GM19240 (cell line): ENCODE results near the gene WASF3.

Experiments
- DNase-seq: peaks from one replicate; pipeline ENCODE4 v3.0.0; 2011; ENCODE audit warnings: low spot score; ENCODE audit not compliant: insufficient read length

WASF3 gene

DNA sequence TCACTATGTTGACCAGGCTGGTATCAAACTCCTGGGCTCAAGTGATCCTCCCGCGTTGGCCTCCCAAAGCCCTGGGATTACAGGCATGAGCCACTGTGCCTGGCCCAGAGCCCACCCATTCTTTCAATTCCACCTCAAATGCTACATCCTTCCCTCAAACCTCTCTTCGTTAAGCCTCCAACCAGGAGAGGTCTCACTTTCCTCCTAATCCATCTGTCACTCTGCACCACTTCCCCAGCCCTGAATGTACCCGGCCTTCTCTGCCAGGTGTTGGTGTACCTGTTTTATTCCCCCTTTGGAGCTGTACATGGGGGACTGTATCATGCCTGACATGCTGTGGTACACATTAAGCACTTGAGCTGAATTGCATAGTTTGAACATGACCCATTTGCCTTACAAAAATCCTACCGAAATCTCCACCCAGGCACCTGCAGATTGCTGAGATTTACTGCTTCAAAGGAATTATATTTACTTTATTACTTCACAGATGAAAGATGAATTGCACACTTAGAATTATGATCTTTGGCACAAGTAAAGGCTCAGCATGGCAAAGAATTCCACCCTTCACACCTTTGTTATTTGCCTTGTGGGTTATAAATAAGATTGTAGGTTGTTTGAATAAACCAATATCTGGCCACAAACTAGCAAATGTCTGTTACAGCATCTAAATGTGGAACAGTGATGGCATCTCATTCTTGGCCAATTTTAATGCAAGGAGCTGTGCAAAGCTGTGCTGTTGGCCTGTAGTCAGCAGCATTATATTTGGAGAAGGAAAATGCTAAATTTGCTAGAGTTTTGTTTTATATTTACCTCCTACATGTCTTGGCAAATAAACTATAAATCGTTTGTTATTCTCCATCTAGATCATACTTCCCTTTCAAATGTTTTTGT is 15.6 kb upstream of the WASF3 start:
- no peak for DNase-seq

DNA sequence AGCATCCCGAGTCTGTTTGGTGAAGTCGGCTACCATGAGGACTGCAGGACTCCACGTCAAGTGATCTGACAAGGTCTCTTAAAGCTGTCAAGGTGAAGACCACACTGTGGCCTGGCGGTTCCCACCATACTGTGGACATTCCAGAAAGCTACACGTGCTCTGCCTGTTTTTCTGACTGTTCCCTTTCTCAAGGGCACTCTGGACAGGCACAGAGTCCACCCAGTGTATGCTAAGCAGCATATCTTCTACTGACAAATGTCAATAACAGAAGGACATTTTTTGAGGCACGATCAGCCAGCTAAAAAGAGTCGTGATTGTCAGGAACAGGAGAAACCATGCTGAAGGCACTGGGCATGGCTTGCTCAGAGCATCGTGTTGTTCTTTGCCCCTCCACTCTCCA is 12.8 kb upstream of the WASF3 start:
- no peak for DNase-seq

DNA sequence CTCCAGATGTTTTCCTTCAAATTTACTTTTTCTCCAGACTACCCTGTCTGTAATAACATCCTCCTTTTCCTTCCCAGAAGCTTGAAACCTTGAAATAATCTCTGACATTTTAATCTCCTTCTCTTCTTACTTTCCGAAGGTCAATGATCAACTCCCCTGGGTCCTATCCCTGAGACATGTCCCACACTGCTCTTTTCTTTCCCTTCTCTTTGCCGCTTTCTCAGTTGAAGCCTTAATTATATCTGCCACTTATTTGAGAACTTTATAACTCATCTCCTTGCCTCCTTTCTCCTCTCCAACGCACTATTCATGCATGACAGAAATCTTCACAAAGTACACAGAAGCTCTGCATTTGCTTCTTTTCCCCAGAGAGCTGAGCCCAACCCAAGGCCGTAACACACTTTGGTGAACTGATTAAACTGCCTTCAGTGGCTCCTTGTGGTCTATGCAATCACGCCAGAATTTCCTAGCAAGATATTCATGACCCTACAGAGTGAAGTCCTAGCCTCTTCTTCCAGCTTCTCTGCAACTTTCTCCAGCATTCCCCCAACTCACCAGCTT is 9.2 kb upstream of the WASF3 start:
- DNase-seq, result no peak

DNA sequence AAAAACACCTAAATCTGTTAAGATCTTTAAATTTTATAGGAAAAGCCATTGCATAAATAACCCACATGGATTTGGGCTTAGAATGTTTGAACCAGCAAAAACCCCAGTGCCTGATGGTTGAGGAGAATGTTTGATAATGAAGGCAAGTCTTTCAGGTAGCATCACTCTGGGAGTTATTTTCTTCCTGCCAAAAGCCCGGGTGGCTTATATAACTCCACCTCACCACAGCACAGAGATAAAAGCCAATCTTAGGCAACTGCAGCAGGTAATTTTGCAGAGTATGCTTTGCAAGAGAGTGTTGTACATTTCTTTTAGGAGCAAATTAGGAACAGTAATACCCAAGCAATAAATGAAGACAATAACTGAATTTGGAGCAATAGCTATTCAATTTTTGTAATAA is 7.8 kb upstream of the WASF3 start:
- DNase-seq, result no peak

DNA sequence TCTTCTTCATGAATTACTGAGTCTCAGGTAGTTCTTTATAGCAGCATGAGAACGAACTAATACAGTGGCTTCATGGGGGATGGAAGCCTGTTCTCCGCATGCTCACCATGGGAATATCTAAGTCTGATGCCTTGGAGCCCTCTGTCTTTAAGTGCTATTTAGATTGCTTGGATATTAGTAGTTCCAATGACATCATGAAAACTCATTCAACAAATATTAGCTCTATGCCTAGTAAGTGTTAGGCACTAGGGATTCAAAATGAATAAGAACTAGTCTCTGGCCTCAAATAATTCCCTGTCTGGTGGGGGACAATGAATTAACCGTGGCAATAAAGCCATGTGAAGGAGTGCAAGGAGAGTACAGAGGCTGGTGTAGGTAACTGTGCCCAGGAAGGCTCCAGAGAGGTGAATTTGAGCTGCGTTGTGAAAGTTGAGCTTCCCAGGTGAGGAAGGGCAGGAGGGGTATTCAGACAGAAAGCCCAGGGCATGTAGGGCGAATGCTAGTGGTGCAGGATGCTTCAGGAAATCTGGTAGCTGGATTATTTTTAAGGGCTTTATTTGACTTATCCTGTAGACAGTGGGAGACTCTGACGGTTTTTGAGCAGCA is 6.1 kb upstream of the WASF3 start:
- no peak for DNase-seq

DNA sequence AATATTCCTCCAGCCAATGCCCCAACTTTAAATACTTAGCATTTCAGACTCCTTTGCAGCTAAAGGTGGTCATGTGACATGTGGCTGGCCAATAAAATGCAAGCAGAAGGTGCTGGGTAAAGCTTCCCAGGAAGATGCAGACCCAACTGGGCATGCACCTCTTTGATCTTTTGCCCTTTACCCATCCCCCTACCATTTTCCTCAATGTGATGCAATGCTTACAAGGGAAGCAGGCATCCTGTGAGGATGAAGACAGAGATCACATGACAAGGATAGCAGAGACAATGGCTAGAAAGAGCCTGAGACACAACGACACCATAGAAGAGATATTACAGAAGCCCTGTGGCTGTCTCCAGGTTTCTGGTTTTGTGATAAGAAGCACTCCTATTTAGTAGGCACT is 2.1 kb upstream of the WASF3 start:
- DNase-seq, result no peak

DNA sequence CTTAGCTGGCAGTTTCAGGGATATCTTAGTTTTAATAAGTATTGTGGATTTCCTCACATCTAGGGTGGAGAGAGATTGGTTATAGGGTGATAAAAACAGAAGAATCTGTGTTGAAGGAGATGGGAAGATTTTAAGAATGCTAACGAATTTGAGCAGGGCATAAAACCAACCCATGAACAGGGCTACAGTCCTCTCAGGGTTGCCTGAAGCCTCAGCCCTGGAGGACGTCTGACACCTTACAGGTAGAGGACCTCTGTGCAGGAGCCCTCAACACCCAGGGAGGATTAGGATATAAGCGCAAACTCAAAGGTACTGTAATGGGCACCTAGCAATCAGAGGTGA is 461 bp upstream of the WASF3 start:
- no peak for DNase-seq

DNA sequence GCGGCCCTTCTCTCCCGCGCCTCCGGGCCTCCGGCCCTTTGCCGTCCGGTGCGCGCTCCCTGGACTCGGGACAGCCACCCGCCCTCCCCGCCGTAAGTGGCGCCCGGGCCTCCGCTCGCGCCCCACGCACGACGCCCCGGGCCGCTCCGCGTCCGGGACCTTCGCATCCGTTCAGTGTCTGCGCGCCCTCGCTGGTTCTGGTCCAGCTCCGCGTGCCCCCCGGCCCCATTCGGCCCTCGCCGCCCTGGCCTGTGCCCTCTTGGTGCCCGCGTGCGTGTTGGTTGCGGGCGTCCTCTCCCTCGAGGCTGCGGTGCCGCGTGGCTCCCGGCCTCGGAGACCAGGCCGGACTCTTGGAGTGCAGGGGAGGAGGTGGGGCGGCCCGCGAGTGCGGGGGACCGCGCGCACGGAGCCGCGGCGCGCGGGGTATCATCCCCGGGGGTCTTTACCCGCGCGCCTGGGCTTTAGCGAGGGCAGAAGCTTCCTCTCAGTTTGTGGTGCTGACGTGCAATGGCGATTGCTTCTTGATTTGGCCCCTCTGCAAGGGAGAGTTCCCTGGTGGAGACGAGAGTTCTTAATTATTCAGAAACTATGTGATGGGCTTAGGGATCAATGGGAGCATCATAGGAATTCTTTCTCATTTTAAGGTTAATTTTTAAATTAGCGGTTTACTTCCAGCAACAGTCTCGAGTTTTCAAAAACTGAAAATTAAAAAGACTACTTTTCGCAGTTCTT is 757 bp downstream of the WASF3 start:
- DNase-seq, result no peak

DNA sequence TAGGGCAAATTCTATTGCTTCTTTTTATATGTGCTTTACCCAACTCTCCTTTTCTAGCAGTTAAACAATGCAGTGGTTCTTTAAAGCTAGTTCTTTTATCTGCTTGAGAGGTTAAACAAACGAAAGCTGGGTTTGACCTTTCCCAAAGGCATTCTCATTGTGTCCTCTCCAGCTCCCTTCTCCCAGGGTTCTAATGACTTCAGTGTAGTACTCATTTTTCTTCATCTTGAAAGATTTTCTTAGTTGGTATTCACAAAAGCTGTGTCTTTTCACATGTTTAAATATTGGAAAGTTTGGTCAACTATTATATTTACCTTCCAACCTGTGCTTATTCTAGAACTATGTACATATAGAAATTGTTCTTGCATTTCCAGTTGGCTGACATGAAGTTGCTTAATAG is 1.5 kb downstream of the WASF3 start:
- no peak for DNase-seq

DNA sequence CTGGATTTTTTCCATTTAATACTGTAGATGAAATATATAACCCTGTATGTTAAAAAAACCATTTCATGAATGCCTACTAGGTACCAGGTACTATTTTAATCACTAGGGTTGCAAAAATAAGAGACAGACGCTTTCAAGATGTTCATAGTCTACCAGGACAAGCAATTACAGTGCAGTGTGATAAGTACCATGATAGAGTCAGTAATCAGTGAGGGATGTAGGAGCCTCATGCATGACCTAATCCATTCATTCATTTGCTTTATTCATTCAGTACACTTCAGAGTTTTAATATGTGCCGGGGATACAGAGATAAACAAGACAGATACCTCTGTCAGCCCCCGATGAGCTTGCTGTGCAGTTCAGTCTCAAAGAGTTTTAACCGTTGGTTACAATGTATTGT is 3.0 kb downstream of the WASF3 start:
- no peak for DNase-seq

DNA sequence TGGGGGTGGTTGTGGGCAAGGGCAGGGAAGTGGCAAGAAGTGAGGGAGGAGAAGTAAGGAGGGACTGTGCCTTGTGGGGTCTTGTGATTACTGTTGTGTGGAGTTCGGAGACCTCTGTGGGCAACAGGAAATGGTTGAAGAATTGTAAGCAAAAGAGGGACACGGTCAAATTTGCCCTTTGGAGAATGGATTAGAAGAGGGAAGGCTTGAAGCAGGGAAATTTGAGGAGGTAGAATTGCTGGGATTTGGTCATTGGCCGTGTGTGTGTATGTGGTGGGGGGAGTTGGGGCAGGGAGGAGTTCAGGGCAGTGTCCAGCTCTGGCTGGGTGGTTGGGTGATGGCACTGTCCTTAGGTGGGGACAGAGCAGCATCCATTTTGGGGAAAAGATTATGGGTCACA is 3.6 kb downstream of the WASF3 start:
- no peak for DNase-seq

DNA sequence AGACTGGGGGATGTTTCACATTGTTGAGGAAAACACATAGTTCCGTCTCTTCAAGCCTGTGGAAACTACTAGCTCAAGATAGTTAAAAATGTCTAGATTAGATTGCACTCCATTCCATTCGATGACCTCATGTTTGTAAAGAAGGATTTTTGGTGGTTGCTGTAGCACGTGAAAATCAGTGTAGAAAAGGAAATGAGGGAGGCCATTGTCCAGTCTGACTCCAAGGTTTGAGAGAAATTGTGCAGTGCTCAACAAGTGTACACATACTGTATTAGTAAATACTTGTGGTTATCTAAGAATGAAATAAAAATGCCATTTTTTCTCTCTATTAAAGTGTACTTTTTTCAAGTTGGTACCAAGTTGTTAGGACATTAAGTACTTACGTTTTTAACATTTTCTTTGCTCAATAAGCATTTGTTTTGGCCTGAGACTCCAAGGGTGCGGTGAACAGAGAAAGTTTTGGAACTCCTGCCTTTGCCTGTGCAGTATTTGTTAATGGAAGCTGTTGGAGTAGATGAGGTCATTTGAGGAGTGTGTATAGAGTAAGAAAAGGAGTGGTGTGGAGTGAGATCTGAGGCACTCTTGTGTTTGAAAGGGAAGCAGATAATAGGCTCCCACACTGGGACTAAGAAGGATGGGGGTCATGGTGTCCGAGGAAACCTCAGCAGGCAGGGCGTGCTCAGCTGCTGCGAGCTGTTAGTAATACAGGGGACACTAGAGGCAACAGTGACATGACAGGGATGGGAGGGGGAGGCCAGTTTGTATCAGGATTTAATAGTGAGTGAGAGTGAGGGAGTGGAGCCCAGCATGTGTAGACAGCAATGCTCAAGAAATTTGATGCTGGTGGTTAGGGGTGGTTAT is 4.4 kb downstream of the WASF3 start:
- no peak for DNase-seq

DNA sequence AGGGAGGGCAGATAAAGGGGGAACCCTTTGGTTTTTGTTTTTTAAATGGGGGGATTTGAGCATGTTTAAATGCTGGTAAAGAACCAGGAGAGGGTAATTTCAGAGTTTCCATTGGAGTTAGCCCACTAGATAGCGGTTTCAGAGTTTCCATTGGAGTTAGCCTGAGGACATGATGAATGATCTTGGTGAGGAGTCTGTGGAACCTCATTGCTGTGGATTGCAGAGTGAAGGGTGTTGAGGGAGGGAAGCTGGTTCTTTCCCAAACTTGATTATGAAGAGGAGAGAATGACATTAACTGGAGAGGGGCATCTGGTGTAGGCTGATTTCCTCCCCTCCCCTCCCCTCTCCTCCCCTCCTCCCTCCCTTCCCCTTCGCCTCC is 5.0 kb downstream of the WASF3 start:
- no peak for DNase-seq

DNA sequence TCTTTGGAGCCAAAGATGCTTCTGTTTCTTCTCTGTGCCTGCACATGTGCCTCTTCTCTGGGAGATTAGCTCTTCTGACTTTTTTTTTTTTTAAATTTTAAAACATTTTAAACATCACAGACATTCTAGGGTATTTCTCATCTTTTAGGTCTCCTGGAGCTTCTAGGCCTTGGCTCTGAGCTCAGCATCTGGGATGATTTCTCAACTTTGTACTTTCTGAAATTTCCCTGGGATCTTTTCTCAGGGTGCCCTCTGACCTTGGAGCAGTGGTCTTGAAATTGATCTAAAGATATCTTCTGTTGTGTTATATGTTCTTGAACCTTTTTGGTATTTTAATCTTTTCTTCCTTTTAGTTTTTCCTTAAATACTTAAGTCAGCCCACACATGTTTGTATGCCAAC is 6.2 kb downstream of the WASF3 start:
- DNase-seq, result no peak

DNA sequence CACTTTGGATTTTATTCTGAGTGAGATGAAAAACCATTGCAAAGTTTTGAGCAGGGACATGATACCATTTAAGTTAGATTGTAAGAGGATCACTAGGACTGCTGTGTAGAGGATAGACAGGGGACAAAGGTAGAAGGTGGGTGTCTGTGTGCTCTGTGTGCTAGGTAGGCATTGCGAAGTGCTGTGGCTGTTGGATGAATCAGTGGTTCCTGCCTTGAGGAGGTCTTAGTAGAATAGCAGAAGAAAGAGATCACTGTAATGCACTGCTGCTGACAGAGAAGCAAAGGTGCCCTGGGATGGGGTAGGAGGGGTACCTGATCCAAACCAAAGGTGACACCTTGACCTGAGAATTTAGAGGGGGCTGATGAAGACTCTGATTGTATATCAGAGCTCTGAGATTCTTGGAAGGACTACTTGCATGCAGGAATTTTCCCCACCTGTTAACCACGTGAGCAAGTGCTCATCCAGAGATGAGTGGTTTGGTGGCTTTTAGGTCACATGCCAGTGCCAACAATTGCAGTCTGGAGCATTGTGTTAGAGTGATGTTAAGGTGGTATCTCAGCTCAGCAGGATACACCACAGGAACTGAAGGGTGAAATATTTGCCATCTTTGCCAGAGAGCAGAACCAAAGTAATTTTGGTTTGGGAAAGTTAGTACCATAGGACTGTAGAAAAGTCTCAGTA is 10.8 kb downstream of the WASF3 start:
- no peak for DNase-seq

DNA sequence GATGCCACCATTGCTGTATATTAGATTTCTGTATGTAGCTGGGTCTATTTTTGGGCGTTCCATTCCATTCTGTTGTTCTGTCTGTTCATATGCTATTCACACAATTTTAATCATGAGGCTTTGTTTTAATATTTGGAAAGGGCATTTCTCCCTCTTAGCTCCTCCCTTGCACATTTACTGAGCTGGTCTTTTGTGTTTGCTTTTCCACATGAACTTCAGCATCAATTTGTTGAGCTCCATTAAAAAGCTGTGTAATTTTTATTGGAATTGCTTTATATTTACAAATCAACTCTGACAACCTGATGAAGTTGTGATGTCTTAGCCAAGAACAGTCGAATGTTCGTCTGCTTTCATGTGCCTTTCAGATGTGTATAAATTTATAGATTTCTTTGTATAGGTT is 14.0 kb downstream of the WASF3 start:
- no peak for DNase-seq

DNA sequence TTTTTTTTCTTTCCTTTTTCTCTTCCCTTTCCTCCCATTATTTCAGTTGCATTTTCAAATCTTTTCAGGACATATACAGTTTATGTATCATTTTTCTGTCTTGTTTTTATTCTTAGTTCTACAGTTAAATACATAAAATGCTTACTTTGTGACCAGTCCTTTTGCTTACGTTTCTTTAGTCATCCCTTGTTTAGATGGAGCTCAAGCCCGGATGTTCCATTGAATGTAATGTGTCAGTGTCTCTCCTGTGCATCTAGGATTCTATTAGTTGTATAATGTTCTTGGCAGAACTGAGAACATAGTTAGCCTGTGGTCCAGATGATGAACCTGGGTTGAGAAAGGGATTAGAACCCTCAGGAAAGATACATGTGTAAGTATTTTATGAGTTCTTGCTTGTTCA is 17.8 kb downstream of the WASF3 start:
- DNase-seq, result no peak

DNA sequence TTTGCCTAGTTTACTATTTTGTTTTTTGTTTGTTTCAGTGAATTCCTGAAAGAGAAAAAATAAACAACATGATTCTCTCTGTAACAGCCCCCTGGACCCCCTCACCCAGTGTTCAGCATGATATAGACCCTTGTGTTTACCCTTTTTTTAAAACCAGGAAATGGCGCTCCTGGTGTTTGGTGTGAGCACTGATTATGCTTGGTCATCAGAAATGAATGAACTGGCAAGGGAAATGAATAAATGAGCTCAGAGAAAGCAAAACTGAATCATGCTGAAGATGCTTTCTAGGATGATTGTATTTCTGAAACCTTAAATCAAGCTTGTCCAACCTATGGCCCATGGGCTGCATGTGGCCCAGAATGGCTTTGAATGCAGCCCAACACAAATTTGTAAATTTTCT is 22.1 kb downstream of the WASF3 start:
- DNase-seq, result no peak

DNA sequence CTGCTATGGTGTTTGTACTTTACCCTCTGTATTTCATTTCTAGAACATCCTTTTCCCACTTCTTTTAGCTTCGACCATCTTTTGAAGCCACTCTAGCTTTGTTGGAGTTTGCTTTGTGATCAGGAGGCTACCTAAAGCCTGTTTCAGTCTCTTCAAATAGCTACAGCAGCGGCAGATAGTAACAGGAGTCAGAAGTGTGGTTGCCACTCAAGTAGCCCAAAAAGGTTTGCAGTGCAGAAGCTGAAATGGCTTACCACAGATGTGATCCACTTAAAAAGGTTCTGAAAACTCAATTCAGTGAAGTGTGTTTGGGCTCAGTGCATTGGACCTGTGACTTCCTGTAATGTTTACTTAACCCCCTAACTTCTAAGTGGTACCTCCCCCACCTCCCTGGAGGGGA is 26.2 kb downstream of the WASF3 start:
- no peak for DNase-seq

DNA sequence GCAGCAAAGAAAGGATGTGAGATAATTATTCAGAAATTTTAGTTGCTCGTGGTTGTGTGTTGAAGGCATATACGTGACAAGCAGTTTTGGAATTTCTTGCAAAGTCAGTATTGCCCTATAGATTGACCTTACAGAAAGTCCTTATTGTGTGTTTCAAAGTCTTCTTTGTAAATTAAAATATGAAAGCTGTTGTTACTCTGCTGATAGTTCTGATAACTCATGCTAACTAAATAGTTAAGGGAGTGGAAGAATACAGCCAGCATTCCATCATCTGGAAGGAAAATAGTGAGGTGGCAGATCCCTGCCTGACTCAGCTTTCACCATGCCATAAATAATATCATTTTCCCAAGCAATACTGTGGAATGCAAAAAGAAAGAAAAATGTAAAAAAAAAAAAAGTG is 27.2 kb downstream of the WASF3 start:
- DNase-seq, result no peak

DNA sequence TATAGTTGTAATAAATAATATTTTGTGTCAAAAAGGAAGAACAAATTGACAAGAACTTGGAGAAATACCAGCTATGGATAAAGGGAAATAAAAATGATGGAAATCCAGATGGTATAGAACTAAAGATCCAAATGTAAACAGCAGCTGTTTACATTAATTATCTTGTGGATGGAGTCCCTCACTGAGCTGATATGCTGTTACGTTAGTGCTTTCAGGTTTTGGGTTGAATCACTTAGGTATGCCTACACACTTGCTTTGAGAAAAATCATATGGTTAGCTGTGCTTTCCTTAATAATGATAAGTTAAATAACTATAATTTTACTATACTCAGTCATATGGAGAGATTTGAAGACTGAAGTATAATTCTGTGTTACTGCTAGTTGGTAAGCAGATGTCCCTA is 27.7 kb downstream of the WASF3 start:
- DNase-seq, result no peak
